GM18520 (cell line): ENCODE results near the gene APOH.

Experiments
- ATAC-seq: cut with Tn5 transposase; IDR thresholded peaks from one replicate; pipeline ENCODE4 v1.9.1; 2021; ENCODE audit not compliant: unreplicated experiment

APOH gene

DNA sequence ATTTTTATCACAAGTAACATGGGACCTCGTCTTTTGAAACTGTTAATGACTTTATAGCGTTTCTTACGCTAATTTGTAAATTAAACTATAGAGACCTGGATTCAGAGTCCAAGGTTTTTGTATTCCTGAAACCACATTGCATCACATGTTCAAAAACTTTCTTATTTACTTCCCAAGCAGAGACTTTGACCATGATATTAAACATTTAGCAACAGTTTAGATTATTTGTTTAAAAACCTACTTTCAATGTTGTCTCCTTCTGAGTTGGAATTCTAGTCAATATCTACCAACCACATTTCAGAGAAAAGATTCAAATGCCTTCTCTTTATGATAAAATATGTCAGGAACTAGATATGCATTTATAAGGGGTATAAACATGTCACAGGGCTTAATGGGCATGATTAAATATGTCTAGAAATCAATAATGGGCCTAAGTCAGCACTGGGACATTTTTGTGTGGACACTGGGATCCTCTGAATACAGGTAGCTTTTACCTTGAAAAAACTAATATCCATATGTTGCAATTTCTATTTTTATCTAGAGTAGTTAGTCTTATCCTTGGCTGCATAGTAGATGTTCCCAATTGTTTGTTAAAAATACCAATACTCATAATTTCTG lies 6.3 kb upstream of the APOH start:
- no peak for ATAC-seq

DNA sequence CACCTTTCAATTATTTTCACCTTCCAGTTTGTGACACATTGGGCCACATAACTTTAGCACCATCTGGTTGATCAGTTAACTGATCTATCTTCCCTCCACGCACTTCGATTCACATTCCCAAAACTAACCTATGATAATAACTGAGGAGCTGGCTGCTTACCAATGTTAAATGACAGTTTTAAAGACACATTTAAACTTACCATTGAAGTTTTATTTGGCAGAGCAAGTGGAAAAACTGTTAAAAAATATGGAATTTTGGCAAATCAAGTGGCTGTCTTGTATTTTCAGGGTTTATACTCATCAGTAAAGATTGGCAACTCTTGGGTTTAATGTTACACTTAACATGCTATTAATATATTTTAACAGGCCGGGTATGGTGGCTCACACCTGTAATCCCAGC lies 5.4 kb upstream of the APOH start:
- no peak for ATAC-seq

DNA sequence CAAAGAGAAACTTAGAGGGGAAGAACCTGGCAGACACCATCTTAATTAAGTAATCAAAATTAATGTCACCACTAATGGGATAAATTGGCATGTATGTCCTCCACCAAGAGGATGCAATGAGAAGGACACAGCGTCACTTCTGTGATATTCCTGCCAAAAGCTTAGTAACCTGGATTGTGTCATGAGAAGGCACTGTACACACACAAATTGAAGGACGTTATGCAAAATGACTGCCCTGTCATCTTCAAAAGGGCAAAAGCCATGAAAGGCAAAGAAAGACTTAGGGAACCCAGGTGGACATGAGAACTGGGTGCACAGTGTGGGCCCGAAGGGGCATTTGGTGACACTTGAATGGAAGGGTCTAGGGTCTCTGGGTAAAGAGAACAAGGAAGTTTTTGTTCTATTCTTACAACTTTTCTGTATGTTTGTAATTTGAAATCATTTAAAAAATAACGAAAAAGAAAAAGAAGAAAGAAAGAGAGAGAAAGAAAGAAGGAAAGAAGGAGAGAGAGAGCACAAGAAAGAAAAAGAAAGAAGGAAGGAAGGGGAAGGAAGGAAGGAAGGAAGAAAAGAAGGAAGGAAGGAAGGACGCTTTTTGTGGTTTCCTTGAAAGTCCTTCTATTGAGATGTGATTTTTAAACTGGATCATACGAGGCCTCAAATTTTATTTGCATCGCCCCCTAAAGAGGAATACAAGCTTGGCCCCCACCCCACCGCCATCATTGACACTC lies 4.0 kb upstream of the APOH start:
- ATAC-seq = no peak

- no peak for ATAC-seq
These were observed 1.8 kb upstream of the APOH start for GRCh38 chr17:66230922-66231591.

DNA sequence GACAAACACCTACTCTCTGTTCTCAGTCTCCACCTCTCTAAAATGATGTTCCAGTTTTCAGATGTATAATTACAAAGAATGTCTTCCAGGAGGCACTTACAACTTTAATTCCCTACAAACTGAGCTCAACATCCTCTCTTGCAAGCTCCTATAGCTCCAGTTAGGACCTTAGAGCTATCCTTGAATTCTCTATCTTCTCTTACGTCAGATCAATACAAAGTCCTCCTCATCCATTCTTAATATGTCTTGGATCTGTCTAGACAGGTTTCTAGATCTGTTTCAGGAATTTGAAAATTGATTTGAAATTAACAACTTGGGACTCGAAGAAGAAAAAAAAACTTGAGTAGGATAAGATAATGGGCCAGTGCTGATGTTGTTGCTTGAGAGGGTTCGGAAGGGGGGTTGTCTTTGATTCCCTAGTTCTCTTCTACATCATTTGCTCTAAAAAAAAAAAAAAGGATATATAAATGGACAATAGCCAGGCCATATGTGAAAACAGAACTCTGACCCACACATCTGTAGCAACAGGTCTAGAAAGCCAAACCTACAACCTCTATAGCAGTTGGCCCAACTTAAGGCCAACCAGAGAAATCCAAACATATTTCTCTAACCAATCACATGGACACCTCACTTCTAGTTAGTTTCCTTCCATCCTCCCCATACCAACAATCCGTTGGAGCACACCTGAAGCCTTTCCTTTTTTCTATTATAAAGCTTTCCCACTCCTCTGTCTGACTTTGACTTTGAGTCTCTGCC lies 746 bp upstream of the APOH start:
- no peak for ATAC-seq

DNA sequence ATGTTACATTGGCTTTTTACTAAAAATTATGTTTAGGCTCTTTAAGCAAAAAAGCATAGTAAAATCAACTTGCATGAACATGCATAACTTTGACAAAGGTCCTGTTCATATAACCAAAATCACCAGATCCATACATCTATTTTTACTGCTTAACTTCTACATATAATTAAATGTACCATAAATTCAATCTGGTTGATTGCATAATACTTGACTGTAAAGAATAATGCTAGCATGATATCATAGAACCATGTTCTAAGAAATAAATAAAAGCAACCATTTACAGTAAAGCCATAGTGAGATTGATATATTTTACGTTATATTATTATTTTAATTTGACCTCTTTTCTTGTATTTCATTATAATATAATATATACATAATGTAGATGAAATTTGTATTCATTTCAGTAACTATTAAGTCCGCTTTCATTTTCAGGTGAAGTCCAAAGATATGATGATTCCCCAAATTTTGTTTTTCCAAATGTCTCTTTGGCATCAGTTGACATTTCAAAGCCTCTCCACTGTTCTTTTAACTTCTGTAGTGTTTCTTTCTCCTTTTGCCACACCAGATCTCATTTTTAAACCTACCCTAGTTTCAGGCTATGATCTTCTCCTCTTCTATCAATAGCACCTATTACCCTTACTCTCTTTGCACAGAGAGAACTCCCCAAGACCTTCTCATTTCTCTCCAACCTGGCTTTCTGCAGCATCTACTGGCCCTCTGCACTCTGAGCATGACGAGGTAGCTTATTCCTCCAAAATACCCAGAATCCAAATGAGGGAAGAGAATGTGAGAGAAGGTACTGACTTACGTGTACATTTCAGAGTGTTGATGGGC lies 1.8 kb downstream of the APOH start:
- ATAC-seq = no peak

DNA sequence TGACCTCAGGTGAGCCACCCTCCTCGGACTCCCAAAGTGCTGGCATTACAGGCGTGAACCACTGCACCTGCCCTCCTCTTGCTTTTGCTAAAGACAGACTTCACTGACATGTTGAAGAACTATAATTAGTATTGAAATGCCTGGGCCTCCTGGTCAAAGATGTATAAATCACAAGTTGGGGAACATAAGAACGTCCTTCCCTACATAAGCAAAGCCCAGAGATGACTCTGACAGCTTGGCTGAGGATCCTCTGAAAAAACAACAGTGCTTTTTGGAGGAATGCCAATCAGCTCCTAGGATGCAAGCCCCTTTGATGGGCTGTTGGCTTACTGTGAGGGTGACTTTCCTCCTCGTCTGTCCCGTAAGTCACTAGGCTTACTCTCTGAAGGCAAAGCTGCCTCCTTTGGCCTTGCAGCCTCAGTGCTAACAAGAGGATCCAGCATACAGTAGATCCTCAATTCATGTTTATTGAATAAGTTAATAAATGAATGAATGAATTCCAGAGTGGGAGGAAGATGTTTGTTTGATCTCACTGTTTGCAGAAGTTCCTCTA lies 6.3 kb downstream of the APOH start:
- no peak for ATAC-seq

GRCh38 chr17:66221755-66222530 lies 7.3 kb downstream of the APOH start:
- ATAC-seq = no peak

GRCh38 chr17:66221343-66221742 lies 7.9 kb downstream of the APOH start:
- no peak for ATAC-seq

DNA sequence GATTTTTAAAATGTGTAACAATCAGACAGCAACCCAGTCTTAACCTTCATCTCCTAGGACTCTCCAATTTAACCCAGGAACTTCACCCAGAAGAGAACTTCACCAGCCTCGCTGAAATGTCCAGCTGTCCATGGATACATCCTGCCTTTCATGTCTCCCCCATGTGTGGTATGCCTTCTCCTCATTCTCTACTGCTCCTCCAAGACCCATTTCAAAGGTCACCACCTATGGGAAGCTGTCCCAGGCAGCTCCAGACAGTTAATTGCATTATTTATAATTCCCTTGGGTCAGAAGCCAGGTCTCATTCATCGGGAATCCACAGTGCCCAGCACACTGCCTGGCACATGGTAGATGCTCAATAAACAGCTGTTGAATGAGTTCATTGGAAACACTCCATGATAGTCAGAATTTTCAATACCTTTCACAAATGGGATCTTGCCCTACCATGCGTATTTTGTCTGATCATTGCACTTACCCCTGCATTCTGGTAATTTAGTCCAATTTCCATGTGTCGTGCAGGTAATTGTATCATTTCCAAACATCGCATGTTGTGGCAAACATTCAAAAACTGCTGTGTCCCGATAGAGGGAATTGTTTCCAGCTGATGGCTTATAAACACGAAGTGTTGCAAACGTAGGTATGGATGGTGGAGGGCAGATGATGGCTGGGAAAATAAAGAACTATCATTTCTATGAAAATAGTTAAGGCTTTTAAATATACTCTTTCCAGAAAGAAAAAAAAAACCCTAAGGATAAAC lies 9.0 kb downstream of the APOH start:
- ATAC-seq = no peak

DNA sequence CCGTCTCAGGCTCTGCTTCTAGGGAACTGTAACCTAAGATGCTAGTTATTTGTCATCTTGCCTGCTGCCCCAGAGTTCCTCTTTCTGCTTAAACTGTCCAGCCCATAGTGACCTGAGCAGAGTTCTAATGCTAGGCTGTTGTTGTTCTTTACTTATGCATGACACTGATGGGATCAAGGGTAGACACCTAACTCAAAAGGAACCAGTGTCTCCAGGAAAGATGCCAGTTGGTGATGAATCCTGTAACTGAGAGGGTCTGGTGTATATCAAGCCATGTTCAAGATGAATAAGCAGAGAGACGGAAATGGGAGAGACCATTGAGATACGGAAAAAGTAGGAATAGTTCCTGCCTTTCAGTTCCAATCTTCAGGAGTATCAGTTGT lies 13.7 kb downstream of the APOH start:
- no peak for ATAC-seq

DNA sequence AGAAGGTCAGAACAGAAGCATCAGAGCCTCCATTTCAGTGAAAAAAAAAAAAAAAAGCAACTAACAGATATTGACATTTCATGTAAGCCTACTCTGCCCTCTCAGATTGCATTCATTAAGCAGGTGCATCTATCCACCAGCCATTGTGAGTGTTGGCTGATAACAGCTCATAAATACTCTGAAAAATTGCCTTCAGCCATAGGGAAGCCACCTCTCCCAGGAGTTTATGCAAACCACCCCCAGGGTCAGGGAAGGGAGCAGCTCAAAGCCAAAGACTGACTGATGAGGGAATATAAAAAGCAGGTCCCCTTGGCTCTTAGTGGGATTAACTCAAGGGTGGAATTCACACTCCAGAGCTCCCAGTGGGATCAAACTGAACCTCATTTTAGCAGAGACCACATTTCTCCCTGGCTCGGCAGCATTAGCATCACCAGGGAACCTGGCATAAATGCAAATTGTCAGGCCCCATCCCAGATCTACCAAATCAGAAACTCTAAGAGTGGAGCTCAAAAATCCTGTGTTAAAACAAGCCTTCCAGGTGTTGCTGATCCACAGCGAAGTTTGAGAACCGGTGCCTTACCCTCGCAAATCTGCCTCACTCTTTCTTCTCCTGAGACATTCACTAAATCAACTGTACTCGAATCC lies 14.2 kb downstream of the APOH start:
- ATAC-seq = no peak

DNA sequence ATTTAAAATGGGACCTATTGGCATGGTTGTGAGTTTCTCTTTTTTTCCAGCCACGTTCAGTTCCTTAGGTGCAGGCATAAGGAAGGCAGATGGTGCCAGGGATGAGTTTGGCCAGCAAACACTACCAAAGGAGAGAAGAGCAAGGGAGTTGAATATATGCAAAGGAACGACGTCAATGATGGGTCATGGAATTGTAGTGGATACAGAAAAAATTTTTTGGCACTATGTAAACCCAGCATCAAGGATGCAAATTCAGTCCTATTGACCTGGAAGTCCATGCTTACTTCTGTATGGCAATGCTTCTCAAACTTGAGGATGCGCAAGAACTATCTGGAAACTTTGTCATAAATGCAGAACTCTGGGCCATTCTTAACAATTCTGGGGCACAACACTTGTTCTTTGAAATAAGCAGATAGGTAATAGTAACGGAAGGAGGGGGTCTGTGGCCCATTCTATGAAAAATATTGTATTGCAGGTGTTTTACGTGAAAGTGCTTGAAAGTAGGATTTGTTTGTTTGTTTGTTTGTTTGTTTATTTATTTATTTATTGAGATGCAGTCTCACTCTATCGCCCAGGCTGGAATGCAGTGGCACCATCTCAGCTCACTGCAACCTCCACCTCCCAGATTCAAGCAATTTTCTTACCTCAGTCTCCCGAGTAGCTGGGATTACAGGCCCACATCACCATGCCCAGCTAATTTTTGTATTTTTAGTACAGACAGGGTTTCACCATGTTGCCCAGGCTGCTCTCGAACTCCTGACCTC lies 18.0 kb downstream of the APOH start:
- no peak for ATAC-seq

DNA sequence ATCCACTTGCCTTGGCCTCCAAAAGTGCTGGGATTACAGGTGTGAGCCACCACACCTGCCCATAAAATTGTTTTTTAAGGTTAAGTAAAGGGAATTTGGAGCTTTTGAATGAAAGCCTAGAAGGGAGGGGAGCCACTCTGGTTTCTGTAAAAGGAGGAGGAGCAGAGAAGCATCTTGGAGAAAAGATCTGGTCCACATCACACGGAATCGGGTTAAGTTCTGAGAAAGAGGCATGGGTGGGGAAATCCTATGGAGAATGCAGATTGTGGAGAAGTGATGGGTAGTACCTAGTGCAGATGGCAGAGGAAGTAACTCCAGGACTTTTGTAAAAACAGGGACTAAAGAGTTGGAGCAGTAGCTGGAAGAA lies 19.0 kb downstream of the APOH start:
- ATAC-seq = no peak

- ATAC-seq = no peak
These were observed 21.3 kb downstream of the APOH start for GRCh38 chr17:66207936-66208335.

DNA sequence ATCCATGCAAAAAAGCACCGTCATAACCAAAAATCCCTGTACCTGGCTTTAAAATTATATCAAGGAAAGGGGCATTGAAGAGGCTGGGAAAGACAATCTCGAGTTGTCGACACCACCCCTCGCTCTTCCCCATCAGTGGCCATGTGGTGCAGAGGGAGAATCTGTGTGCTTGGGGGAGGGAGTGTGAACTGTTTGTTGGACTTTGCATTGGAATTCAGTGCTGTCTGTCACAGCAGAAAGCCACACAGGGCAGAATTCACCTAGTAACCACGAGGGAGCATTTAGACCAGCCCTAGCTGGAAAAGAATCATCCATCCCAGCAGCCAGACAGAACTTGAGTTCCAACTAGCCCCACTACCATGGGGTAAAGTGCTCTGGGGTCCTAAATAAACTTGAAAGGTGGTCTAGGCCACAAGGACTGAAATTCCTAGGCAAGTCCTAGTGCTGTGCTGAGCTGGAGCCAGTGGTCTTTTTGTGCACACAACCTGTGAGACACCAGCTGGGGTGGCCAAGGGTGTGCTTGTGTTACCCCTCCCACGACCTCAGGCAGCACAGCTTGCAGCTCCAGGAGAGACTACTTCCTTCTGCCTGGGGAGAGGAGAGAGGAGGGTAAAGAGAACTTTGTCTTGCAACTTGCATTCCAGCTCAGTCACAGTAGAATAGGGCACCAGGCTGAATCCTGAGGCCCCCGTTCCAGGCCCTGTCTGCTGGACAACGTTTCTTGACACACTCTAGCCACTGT lies 25.8 kb downstream of the APOH start:
- no peak for ATAC-seq

DNA sequence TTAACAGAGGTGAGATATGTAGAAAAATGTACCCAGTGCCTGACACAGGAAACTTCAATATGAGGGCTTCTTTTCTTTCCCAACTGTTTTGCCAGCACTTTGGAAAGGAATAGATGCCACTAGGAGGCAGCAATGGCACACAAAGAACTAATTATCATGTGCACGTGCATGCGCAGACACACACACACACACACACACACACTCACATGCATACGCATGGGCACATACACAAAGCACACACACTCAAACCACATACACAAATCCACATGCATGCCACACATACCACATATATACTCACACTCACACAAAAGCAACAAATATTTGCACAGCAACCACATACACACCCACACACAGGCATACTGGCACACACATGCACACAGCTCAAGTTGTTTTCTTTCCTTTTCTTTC lies 28.5 kb downstream of the APOH start:
- ATAC-seq = no peak
